HG02840 (cell line): ENCODE data around the gene FBXO7.

Experiments
- ATAC-seq: cut with Tn5 transposase; IDR thresholded peaks from one replicate; pipeline ENCODE4 v1.9.1; 2021; ENCODE audit warnings: mild to moderate bottlenecking, moderate library complexity, moderate number of reproducible peaks; ENCODE audit not compliant: unreplicated experiment, low FRiP score

Gene FBXO7

DNA sequence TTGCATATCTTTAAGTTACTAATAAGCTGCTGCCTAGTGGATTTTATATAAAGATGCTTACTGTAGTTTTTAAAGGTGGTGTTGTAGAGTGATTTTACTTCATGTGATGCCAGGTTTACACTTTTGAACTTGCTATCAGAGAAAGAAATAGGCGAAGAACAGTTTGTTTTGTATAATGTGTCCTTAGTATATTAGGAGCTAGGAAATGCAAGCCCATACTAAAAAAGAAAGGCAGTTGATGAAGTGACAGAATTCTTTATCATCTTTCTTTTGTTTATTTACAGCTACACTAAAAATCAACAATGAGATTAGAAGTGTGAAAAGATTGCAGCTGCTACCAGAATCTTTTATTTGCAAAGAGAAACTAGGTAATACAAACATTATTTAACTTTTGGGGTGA lies 12.8 kb downstream of the FBXO7 start:
- ATAC-seq = no peak

DNA sequence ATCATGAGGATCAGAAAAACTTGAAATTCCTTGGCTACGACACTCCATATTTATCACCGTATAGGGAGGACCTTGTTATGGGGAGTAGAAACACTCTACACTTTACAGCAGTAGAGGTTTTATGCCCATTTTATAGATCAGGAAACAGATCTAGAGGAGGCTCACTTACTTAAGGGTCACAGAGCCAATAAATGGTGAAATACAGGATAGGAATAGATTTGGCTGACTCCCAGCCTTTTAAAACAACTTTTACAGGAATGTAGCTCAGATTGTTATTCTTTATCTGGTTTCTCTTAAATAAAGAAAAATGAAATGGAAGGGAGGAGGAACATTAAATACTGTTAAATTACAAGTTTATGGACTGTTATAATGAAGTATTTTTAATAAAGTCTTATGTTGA lies 14.8 kb downstream of the FBXO7 start:
- ATAC-seq = no peak

- ATAC-seq = no peak
These were observed 15.7 kb downstream of the FBXO7 start for GRCh38 chr22:32490279-32490678.

DNA sequence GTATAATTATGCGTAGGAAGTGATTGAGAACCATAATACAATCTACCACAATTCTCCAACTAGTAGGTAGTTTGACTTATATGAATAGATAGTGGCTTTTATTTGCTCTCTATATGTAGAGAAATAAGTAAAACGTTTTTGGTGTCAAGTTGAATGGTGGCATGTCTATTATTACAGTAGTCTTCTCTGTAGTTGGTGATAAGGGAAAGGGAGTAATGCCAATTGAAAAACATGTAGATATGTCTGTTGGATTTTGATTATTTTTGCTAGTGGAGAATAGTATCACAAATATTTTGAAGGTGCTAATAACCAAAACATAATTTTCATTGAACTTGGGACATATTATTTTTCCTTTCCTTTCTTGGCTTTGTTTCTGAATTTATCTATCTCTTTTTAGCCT lies 17.5 kb downstream of the FBXO7 start:
- no peak for ATAC-seq

DNA sequence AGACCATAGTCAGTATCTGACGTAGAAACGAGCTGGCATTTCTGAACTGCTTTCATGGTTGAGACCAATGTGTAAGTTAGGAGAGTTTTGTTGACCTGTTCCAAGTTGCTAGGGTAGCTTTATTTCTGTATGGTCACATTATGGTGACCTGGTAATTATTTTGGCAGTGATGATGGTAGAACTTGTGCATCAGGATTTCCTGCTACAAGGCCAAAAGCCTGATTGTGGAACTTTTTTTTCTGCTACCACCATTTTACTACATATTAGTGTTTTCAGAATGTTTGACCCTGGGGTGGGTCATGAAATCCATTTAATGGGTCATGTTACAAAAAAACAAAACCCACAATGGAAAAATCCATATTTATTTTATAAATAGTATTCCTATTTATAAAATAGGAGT lies 18.9 kb downstream of the FBXO7 start:
- ATAC-seq = no peak

- ATAC-seq = no peak
These were observed 20.4 kb downstream of the FBXO7 start for GRCh38 chr22:32494971-32495370.

DNA sequence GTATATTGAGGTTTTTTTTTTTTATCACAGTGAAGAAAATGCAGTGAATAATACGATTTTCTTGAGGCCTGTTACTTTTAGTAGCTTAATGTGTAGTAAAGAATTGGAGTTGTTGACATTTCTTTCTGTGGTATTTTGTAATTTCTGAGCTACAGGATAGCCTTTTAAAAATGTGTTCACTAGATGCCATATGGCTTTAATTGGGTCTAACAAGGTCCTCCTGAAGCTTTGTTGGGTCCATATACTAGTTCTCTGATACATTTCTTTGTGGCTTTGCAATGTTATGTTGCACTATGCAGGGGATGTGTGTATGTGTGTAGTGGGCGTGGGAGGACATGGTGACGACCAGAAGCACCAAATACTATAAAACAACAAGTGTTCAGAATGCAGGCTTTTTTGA lies 25.1 kb downstream of the FBXO7 start:
- ATAC-seq = no peak

DNA sequence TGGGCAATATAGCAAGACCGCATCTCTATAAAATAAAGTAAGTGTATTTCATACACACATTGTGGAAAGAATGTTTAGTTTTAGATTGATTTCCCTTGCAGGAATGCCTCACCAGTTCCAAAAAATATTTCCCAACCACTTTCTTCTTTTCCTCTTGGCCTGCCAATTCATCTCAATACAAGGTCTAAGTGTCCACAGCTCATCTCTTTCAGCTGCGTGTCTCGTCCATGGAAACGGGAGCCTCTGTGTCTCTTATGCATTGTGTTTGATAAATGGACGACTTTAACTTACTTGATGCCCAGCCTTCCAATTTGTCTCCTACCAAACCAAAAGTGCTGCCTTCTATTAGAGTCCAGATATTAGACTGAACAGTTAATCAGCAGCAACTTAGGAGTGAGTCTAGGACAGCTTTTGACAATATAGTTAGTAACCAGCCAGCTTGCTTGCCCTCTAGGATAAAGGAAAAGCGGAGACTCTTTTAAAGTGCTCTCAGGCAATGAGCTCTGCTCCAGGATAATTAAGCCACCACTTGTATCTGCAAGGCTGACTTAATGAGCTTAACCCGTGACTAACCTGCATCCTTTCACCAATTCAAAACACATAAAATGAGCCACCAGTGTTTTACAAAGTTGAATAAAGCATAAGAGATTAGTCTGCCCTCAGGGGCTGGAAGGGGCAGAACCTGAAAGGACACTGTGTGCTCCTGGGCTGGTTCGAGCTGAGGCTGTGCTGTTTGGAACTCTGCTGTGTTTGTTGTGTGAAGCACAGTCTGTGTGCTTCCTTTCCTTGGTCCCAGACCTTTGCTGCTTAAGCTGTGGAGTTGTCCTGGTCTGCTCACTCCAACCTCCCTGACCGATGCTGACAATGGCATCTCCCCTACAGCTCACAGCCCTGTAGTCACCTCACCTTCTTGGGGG lies 27.5 kb downstream of the FBXO7 start:
- ATAC-seq = no peak

DNA sequence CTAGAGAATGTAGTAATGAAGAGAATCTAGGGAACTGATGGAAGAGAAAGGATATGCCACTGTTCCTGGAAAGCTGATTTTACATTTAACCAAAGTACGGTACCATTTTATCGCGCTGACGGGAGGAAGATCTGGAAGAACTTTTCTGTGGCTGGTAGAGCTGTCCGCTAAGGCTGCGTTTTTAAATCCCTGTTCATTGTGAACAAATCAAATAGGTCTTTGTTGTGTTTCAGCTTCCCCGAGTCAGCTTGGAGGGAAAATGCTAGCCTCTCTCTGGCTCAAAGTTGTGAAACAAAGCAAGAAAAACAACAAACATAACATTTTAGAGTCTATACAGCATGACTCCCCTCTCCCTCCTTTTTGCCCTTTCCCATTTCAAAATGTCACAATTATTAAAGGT lies 34.4 kb downstream of the FBXO7 start:
- ATAC-seq = no peak

DNA sequence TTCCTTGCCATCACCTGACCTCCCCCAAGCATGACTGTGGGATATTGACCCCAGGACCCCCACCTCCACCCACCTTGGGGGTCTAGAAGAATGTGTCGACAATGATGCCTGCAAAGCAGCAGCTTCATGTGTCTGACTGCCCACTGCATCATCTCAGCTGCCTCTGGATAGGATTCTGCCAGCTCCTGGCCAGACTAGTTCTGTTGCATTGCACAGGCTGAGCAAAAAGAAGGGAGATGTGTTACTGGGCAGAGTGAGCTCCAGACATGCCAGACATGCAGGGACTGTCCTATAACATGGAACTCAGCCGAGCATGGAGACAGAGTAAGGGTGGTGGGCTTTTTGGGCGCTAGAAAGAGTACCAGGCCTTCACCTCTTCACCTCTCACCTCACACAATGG lies 36.7 kb downstream of the FBXO7 start:
- ATAC-seq = no peak

- ATAC-seq = no peak
These were observed 37.2 kb downstream of the FBXO7 start for GRCh38 chr22:32511776-32512175.

DNA sequence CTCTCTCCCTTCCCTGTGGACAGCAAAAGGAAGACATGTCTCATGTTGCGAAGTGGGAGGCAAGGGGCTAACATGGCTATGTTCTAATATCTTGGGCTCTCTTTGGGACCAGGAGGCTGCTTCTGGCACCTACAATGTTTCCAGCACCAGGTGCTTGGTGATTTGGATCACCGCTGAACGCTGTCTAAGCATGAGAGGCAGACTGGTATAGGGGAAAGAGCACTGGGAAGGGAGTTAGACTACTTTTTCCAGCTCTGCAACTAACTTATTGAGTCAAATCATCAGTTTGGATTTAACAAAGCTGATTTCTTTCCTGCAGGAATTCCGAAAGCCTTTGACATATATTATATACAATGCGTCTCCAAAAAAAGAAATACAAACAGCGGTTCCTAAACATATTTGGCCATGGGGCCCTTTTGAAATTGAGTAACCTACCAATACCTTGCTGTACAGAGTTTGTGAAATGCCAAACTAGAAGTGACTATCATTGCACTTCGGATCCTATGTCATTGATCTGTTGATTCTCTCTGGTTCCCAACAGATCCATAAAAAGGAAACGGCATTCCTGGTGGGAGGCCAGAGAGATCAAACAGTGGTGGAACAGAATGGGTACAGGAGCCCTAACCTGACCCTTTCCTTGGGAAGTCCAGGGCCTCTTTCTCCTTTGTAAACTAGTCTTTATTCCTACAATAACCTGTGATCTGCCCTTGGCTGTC lies 37.8 kb downstream of the FBXO7 start:
- no peak for ATAC-seq

DNA sequence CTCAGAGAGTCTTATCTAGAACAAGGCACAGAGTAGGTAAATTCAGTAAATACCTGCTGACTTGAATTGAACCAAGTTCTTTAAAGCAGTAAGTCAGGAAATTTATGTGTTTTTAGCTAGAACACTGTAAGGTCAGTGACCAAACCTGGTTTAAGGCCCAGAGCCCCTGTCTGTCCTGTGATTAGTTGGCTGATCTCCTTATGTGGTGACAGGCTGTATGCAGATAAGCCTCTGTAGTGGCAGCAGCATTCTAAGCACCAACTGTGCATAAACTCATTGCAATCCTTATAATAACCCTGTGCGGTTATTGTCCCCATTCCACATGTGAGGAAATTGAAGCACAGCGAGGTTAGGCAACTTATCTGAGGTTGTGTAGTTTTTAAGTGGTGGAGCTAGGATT lies 40.5 kb downstream of the FBXO7 start:
- ATAC-seq = no peak

- no peak for ATAC-seq
These were observed 42.9 kb downstream of the FBXO7 start for GRCh38 chr22:32517488-32517887.

- ATAC-seq = no peak
These were observed 43.3 kb downstream of the FBXO7 start for GRCh38 chr22:32517921-32518320.

GRCh38 chr22:32518381-32518780 lies 43.8 kb downstream of the FBXO7 start:
- ATAC-seq = no peak

GRCh38 chr22:32518848-32519247 lies 44.2 kb downstream of the FBXO7 start:
- no peak for ATAC-seq

DNA sequence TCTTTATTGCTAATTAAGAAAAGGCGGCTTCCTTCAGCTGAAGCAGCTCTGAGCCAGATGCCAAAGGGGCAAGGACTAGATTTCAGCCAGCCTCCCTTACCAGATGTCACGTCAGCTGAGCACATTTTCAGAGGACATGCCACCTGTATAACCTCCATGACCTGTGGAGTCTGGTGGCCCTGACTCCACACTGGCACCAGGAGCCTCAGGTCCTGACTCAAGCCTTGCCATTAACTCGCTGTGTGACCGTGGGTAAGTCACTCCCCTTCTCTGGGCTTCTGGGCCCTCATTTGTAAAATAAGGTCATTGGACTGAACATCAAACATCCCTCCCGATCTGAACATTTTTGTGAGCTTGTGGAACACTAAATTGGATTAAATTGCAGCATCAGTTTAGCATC lies 46.0 kb downstream of the FBXO7 start:
- ATAC-seq = no peak

DNA sequence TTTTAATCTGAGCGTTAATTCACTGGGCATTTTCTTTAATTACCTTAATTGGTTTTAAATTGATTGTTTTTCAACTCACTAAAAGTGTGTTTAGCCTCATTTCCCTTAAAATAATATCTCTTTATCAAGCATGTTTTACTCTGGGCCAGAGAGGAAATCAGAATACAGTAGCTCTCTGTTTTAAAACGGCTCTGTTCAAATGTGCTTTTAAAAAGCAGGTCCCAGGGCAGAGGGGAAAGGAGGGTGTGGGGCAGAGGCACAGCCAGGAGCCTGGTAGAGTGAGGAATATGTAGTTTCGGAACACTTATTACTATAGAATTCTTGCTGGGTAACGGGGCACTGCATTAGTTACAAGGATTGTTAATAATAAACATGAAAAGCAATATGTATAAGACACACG lies 47.6 kb downstream of the FBXO7 start:
- ATAC-seq = no peak

GRCh38 chr22:32527756-32528155 lies 53.1 kb downstream of the FBXO7 start:
- no peak for ATAC-seq

DNA sequence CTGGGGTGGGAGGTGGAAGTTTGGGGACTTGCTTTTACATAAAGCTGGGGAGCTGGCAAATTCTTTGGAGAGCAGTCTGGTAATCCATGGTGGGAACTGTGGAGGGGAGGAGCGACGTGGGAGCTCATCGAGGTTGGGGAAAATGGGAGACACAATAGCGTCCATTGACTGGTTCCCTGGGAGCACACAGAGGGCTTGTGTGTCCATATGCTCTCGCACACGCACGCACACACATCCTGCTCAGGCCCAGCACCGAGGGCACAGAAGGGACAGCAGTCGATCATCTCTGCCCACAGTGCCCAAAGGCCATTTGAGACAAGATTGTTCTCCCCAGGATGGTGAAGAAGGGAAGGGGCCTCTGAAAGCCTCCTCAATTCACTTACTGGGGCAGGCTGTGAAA lies 53.7 kb downstream of the FBXO7 start:
- no peak for ATAC-seq
